ENCODE measurements around the gene KRTAP4-12.
"Not testable (repeated sequence)": the region's sequence is repeated elsewhere in the genome, so short reads cannot be mapped to it uniquely, and the experiment has no call there.

The KRTAP4-12 gene

GRCh38 chr17:41131979-41132378 lies 8.0 kb upstream of the KRTAP4-12 start:
- Histone ChIP-seq H3K27ac (ENCODE audit: insufficient read depth, low read length, poor library complexity, severe bottlenecking) (no peak overlapping the region), H3K36me3 (ENCODE audit: control insufficient read depth, insufficient read depth, low read length) (no peaks in the 10 kb centered on the region), H3K4me1 (ENCODE audit: control insufficient read depth, insufficient read depth, low read length, poor library complexity, severe bottlenecking) (peaks cover 6% of the 10 kb centered on the region), H3K9me3 (ENCODE audit: control insufficient read depth, low read length) (no peaks in the 10 kb centered on the region), H3K4me3 (ENCODE audit: insufficient read depth, low read depth, low read length, poor library complexity, severe bottlenecking) (no peak overlapping the region), H3K27me3 (replicated peaks; ENCODE audit: control insufficient read depth, insufficient read depth, low read length, poor library complexity, severe bottlenecking) (no peaks in the 10 kb centered on the region)
- no peak for DNase-seq

DNA sequence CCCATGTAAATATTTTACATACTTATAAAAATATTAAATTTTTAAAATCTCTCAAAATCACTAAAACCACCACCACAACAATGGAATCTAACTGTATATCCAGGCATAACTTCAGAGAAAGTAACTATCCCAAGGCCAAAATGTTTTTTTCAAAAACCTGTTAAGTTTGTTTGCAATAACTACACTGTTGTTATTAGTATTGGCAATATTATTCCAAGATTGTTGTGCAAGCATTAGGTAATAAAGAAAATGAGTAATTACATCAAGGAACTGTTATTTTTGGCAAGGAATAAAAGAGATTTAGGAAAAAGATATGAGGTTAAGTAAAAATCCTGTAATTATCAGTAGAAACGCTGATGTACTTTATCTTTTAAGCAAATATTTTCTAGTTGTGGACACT lies 3.4 kb upstream of the KRTAP4-12 start:
- peaks cover 34% of the 10 kb centered on the region for H3K4me1 ChIP-seq (ENCODE audit: control insufficient read depth, insufficient read depth, low read length, poor library complexity, severe bottlenecking)
- no peaks in the 10 kb centered on the region for H3K9me3 ChIP-seq (ENCODE audit: control insufficient read depth, low read length)
- no peak overlapping the region for H3K4me3 ChIP-seq (ENCODE audit: insufficient read depth, low read depth, low read length, poor library complexity, severe bottlenecking)
- no peak overlapping the region for H3K27ac ChIP-seq (ENCODE audit: insufficient read depth, low read length, poor library complexity, severe bottlenecking)
- no peak for DNase-seq
- H3K36me3 ChIP-seq (ENCODE audit: control insufficient read depth, insufficient read depth, low read length): no peaks in the 10 kb centered on the region
- no peaks in the 10 kb centered on the region for H3K27me3 ChIP-seq (replicated peaks; ENCODE audit: control insufficient read depth, insufficient read depth, low read length, poor library complexity, severe bottlenecking)

GRCh38 chr17:41126412-41126811 lies 2.4 kb upstream of the KRTAP4-12 start:
- Histone ChIP-seq H3K4me3 (ENCODE audit: insufficient read depth, low read depth, low read length, poor library complexity, severe bottlenecking) (no peak overlapping the region), H3K27ac (ENCODE audit: insufficient read depth, low read length, poor library complexity, severe bottlenecking) (no peak overlapping the region), H3K4me1 (ENCODE audit: control insufficient read depth, insufficient read depth, low read length, poor library complexity, severe bottlenecking) (peaks cover 34% of the 10 kb centered on the region), H3K9me3 (ENCODE audit: control insufficient read depth, low read length) (no peaks in the 10 kb centered on the region), H3K36me3 (ENCODE audit: control insufficient read depth, insufficient read depth, low read length) (no peaks in the 10 kb centered on the region), H3K27me3 (replicated peaks; ENCODE audit: control insufficient read depth, insufficient read depth, low read length, poor library complexity, severe bottlenecking) (no peaks in the 10 kb centered on the region)
- no peak for DNase-seq

DNA sequence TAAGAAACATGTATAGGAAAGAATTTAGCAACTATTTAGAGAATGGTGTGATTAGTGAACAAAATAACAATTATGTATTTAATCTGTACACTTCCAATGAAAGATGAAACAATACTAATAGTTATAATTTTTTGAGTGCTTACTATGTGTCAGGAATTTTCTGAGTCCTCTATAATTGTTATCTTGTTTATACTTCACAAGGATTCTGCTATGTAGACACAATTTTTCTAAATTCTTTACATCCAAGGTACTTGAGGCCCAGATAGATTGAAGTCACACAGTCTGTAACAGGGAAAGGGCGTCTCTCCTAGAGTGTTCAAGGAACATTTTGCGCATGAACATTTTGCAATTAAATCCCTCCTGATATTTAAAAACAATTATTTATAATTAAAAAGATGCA lies 1.1 kb upstream of the KRTAP4-12 start:
- H3K9me3 ChIP-seq (ENCODE audit: control insufficient read depth, low read length): no peaks in the 10 kb centered on the region
- peaks cover 33% of the 10 kb centered on the region for H3K4me1 ChIP-seq (ENCODE audit: control insufficient read depth, insufficient read depth, low read length, poor library complexity, severe bottlenecking)

GRCh38 chr17:41123292-41123990 lies 541 bp downstream of the KRTAP4-12 start:
- DNase-seq; H3K27ac ChIP-seq (ENCODE audit: insufficient read depth, low read length, poor library complexity, severe bottlenecking); H3K9me3 ChIP-seq (ENCODE audit: control insufficient read depth, low read length); H3K36me3 ChIP-seq (ENCODE audit: control insufficient read depth, insufficient read depth, low read length); H3K4me3 ChIP-seq (ENCODE audit: insufficient read depth, low read depth, low read length, poor library complexity, severe bottlenecking); H3K27me3 ChIP-seq (replicated peaks; ENCODE audit: control insufficient read depth, insufficient read depth, low read length, poor library complexity, severe bottlenecking): not testable (repeated sequence)
- peaks cover 33% of the 10 kb centered on the region for H3K4me1 ChIP-seq (ENCODE audit: control insufficient read depth, insufficient read depth, low read length, poor library complexity, severe bottlenecking)

More for the DNA sequence above, 1.1 kb upstream of the KRTAP4-12 start:
- no peak overlapping the region for H3K4me3 ChIP-seq (ENCODE audit: insufficient read depth, low read depth, low read length, poor library complexity, severe bottlenecking)
- no peaks in the 10 kb centered on the region for H3K36me3 ChIP-seq (ENCODE audit: control insufficient read depth, insufficient read depth, low read length)
- H3K27me3 ChIP-seq (replicated peaks; ENCODE audit: control insufficient read depth, insufficient read depth, low read length, poor library complexity, severe bottlenecking): no peaks in the 10 kb centered on the region
- DNase-seq: no peak
- H3K27ac ChIP-seq (ENCODE audit: insufficient read depth, low read length, poor library complexity, severe bottlenecking): no peak overlapping the region

GRCh38 chr17:41121742-41122141 lies 2.2 kb downstream of the KRTAP4-12 start:
- no peaks in the 10 kb centered on the region for H3K36me3 ChIP-seq (ENCODE audit: control insufficient read depth, insufficient read depth, low read length)
- peaks cover 33% of the 10 kb centered on the region for H3K4me1 ChIP-seq (ENCODE audit: control insufficient read depth, insufficient read depth, low read length, poor library complexity, severe bottlenecking)
- no peak for DNase-seq
- H3K9me3 ChIP-seq (ENCODE audit: control insufficient read depth, low read length): no peaks in the 10 kb centered on the region
- no peak overlapping the region for H3K27ac ChIP-seq (ENCODE audit: insufficient read depth, low read length, poor library complexity, severe bottlenecking)
- H3K27me3 ChIP-seq (replicated peaks; ENCODE audit: control insufficient read depth, insufficient read depth, low read length, poor library complexity, severe bottlenecking): no peaks in the 10 kb centered on the region
- no peak overlapping the region for H3K4me3 ChIP-seq (ENCODE audit: insufficient read depth, low read depth, low read length, poor library complexity, severe bottlenecking)

DNA sequence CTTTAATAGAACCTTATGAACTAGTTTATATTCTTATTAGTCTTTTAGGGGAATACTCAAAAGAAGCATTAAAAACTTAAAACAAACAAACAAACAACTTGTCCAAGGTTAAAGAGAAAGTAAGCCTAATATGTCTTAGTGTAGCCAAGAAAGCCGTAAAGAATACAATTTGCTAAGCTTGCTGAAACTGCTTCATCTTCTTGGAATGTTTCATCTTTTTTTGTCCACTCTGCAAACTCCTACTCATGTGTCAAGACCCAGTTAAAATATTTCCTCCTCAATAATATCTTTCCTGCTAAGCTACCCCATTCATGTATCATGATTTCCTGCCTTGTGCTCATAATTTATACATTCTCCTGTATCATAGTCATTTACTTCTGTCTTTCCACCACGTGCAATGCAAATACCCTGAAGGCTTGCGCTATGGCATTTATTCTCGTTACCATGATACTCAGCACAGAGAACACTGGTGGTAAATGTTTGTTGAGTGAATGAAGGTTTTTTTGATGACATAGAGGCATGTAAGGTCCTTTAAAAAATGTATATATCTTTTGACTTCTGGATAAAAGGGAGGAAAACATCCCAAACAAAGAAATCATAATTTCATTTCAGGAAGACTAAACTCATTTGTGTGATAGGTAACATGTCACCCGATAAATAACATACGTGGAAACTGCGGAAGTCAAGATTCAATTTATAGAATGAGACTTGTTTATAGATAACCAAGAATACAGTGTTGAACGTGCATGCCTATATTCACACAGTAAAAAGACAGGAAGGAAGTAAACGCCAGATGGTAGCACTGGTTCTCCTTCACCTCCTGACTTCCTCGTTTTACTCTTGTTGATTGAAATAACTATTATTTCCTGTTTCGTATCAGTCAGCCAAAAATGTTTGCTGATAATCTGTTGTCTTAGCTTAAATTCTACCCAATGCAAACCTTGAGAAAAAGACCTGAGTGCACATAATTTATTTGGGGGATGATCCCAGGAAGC lies 4.0 kb downstream of the KRTAP4-12 start:
- not testable (repeated sequence) for H3K9me3 ChIP-seq (ENCODE audit: control insufficient read depth, low read length); H3K36me3 ChIP-seq (ENCODE audit: control insufficient read depth, insufficient read depth, low read length); H3K27ac ChIP-seq (ENCODE audit: insufficient read depth, low read length, poor library complexity, severe bottlenecking); H3K4me3 ChIP-seq (ENCODE audit: insufficient read depth, low read depth, low read length, poor library complexity, severe bottlenecking); H3K27me3 ChIP-seq (replicated peaks; ENCODE audit: control insufficient read depth, insufficient read depth, low read length, poor library complexity, severe bottlenecking); DNase-seq
- peaks cover 23% of the 10 kb centered on the region for H3K4me1 ChIP-seq (ENCODE audit: control insufficient read depth, insufficient read depth, low read length, poor library complexity, severe bottlenecking)

- no peak overlapping the region for H3K4me3 ChIP-seq (ENCODE audit: insufficient read depth, low read depth, low read length, poor library complexity, severe bottlenecking)
- H3K27me3 ChIP-seq (replicated peaks; ENCODE audit: control insufficient read depth, insufficient read depth, low read length, poor library complexity, severe bottlenecking): no peaks in the 10 kb centered on the region
- H3K9me3 ChIP-seq (ENCODE audit: control insufficient read depth, low read length): no peaks in the 10 kb centered on the region
- no peaks in the 10 kb centered on the region for H3K36me3 ChIP-seq (ENCODE audit: control insufficient read depth, insufficient read depth, low read length)
- no peak overlapping the region for H3K27ac ChIP-seq (ENCODE audit: insufficient read depth, low read length, poor library complexity, severe bottlenecking)
- peaks cover 10% of the 10 kb centered on the region for H3K4me1 ChIP-seq (ENCODE audit: control insufficient read depth, insufficient read depth, low read length, poor library complexity, severe bottlenecking)
- DNase-seq: no peak
Observed at GRCh38 chr17:41118721-41119120, 5.3 kb downstream of the KRTAP4-12 start.

GRCh38 chr17:41117846-41118386 lies 6.1 kb downstream of the KRTAP4-12 start, which contains the start of gene KRTAP4-11:
Gene KRTAP4-11, minus strand, starts transcription at chr17:41118373. Its CDS starts 58 bp downstream, at chr17:41118315.
- H3K9me3 ChIP-seq (ENCODE audit: control insufficient read depth, low read length); H3K4me3 ChIP-seq (ENCODE audit: insufficient read depth, low read depth, low read length, poor library complexity, severe bottlenecking): not testable (repeated sequence)

DNA sequence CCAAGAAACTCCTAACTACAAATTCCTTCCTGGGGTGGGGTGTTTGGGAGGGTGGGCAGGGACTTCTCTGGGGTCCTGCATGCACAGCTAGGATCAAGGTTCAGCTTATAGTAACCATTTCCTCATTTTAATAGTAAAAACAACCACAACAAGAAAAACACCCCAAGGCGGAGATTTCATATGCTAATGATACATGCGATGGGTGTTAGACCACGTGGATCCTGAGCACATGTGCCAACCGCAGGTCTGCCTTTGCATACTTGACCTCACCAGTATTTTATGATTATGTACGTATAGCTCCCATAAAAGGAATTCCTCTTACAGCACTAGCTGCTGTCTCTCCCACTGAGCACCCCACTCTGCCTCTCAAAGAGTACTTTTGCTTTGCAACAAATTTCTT lies 7.7 kb downstream of the KRTAP4-12 start:
- DNase-seq: no peak
- Histone ChIP-seq H3K27ac (ENCODE audit: insufficient read depth, low read length, poor library complexity, severe bottlenecking) (no peak overlapping the region), H3K9me3 (ENCODE audit: control insufficient read depth, low read length) (no peaks in the 10 kb centered on the region), H3K36me3 (ENCODE audit: control insufficient read depth, insufficient read depth, low read length) (no peaks in the 10 kb centered on the region), H3K4me3 (ENCODE audit: insufficient read depth, low read depth, low read length, poor library complexity, severe bottlenecking) (no peak overlapping the region), H3K27me3 (replicated peaks; ENCODE audit: control insufficient read depth, insufficient read depth, low read length, poor library complexity, severe bottlenecking) (no peaks in the 10 kb centered on the region), H3K4me1 (ENCODE audit: control insufficient read depth, insufficient read depth, low read length, poor library complexity, severe bottlenecking) (peaks cover 5% of the 10 kb centered on the region)

More at GRCh38 chr17:41117846-41118386, 6.1 kb downstream of the KRTAP4-12 start, which contains the start of gene KRTAP4-11:
- not testable (repeated sequence) for DNase-seq; H3K27ac ChIP-seq (ENCODE audit: insufficient read depth, low read length, poor library complexity, severe bottlenecking); H3K27me3 ChIP-seq (replicated peaks; ENCODE audit: control insufficient read depth, insufficient read depth, low read length, poor library complexity, severe bottlenecking); H3K4me1 ChIP-seq (ENCODE audit: control insufficient read depth, insufficient read depth, low read length, poor library complexity, severe bottlenecking); H3K36me3 ChIP-seq (ENCODE audit: control insufficient read depth, insufficient read depth, low read length)
